Right ventricle myocardium superior (tissue), 1 donor: Measurements from ENCODE around the gene OLIG1. TPM values are rescaled to one million over a fixed set of nuclear protein-coding genes. Genes with fewer than 3 reads are reported as not detected.

Experiments used
- ATAC-seq: fragments of 200-7000 bp; cut with Tn5 transposase; one replicate; pipeline ENCODE4 v1.9.1; 2020; ENCODE audit warnings: mild to moderate bottlenecking; ENCODE audit not compliant: poor library complexity
- DNase-seq: peaks from one replicate; pipeline ENCODE4 v3.0.0-alpha.2; 2020
- intact Hi-C: fragments of 100-400 bp; cut with DNase I; formaldehyde crosslinking; loops from one replicate; pipeline ENCODE4 v1.11.2; 2022
- long read RNA-seq: library from polyadenylated mRNA; unstranded; transcript quantifications from one replicate; pipeline ENCODE4 v2.0.0, GENCODE V29; 2021
- total RNA-seq: library from RNA; stranded (reverse); fragmentation: NEBNext Ultra II Directional; extraction: Animal tissue kit (Norgen Biotek cat#: 25700); gene quantifications from one replicate; pipeline ENCODE4 v1.2.1, GENCODE V29; 2021
- donor health status: DM: no; HTN: yes; CAD: no; lungs with severe emphysema.

OLIG1 gene
- 0.59 TPM for total RNA-seq
- long read RNA-seq, partial matches to known transcripts = 0 of 2 reads
- long read RNA-seq, other reads (novel, unspliced or antisense) = 0 of 2 reads

- peak; percentile 81 for DNase-seq
- intact Hi-C loops = loop anchor here (10.0 kb wide), 1 partner anchor 105 kb away; no protein-coding TSS in a partner anchor
- ATAC-seq = peak; percentile 97
Measured at GRCh38 chr21:33069994-33070743, at the start of gene OLIG1. Gene OLIG1, plus strand, starts transcription at chr21:33070141. Its CDS starts 106 bp downstream, at chr21:33070247.

DNA sequence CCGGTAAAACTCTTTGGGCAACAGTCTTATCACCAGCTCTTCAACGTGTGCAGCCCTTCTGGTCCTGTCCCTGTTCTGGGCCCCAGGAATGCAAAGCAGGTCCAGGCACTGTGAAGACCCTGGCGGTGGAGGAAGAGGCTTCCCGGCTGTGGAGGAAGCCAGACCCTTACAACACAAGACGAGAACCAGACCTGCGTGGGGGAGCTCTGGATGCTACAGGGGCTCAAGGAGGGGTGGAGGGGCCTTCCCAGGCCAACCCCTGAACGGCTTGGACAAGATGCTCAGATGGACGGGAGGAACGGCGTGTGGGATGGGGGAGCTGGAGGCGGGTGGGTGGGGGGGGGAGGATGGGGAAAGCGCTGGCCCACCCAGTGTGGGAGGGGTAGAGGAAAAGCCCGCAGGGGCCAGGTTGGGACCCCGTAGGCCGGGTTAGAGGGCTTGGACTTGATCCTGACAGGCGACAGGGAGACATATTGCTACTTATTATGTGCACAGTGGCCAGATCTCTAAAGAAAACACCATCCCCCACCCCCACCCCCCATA lies 49.3 kb upstream of the OLIG1 start:
- no peak for ATAC-seq
- no peak for DNase-seq
- intact Hi-C loops = no loop called here

GRCh38 chr21:33021150-33021549 lies 48.8 kb upstream of the OLIG1 start:
- no peak for ATAC-seq
- intact Hi-C loops = no loop called here
- DNase-seq = no peak

GRCh38 chr21:33021667-33022066 lies 48.3 kb upstream of the OLIG1 start:
- DNase-seq = no peak
- intact Hi-C loops = no loop called here
- no peak for ATAC-seq

GRCh38 chr21:33022489-33022827 lies 47.5 kb upstream of the OLIG1 start:
- ATAC-seq (no peak), DNase-seq (no peak)
- intact Hi-C loops = no loop called here

DNA sequence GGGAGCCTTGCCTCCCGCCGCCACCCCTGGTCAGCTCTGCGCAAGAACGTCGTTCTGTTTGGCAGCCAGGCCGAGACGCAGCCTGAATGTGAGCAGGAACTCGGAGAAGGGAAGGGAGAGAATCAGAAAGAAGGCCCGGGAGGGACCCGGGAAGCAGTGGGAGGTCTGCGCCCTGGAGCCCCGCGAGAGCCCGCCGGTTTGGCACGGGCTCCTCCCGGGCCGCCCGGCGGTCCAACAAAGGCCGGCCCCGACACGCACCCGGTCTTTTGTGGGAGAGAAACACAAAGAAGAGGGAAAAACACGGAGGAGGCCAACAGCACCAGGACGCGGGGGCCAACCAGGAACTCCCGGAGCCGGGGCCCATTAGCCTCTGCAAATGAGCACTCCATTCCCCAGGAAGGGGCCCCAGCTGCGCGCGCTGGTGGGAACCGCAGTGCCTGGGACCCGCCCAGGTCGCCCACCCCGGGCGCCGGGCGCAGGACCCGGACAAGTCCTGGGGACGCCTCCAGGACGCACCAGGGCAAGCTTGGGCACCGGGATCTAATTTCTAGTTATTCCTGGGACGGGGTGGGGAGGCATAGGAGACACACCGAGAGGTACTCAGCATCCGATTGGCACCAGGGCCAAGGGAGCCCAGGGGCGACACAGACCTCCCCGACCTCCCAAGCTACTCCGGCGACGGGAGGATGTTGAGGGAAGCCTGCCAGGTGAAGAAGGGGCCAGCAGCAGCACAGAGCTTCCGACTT lies 46.9 kb upstream of the OLIG1 start:
- DNase-seq (no peak), ATAC-seq (no peak)
- intact Hi-C loops = no loop called here

- DNase-seq (no peak), ATAC-seq (no peak)
- intact Hi-C loops = no loop called here
Measured at GRCh38 chr21:33023574-33024200, 46.3 kb upstream of the OLIG1 start.

- DNase-seq = no peak
- intact Hi-C loops = no loop called here
- ATAC-seq = no peak
Measured at GRCh38 chr21:33024201-33025103, 45.5 kb upstream of the OLIG1 start.

GRCh38 chr21:33025106-33025488 lies 44.8 kb upstream of the OLIG1 start:
- ATAC-seq (no peak), DNase-seq (no peak)
- intact Hi-C loops = no loop called here

- intact Hi-C loops = no loop called here
- DNase-seq = no peak
- ATAC-seq = no peak
Measured at GRCh38 chr21:33025489-33026442, 44.2 kb upstream of the OLIG1 start, which contains the start of gene OLIG2. Gene OLIG2, plus strand, starts transcription at chr21:33025935. Its CDS starts 928 bp downstream, at chr21:33026863.

- intact Hi-C loops = no loop called here
- no peak for ATAC-seq
- DNase-seq = no peak
Measured at GRCh38 chr21:33026443-33026858, 43.5 kb upstream of the OLIG1 start.

GRCh38 chr21:33026878-33027400 lies 43.0 kb upstream of the OLIG1 start:
- ATAC-seq (no peak), DNase-seq (no peak)
- intact Hi-C loops = no loop called here

DNA sequence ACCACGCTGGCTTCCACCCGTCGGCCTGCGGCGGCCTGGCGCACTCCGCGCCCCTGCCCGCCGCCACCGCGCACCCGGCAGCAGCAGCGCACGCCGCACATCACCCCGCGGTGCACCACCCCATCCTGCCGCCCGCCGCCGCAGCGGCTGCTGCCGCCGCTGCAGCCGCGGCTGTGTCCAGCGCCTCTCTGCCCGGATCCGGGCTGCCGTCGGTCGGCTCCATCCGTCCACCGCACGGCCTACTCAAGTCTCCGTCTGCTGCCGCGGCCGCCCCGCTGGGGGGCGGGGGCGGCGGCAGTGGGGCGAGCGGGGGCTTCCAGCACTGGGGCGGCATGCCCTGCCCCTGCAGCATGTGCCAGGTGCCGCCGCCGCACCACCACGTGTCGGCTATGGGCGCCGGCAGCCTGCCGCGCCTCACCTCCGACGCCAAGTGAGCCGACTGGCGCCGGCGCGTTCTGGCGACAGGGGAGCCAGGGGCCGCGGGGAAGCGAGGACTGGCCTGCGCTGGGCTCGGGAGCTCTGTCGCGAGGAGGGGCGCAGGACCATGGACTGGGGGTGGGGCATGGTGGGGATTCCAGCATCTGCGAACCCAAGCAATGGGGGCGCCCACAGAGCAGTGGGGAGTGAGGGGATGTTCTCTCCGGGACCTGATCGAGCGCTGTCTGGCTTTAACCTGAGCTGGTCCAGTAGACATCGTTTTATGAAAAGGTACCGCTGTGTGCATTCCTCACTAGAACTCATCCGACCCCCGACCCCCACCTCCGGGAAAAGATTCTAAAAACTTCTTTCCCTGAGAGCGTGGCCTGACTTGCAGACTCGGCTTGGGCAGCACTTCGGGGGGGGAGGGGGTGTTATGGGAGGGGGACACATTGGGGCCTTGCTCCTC lies 42.3 kb upstream of the OLIG1 start:
- ATAC-seq = no peak
- intact Hi-C loops = no loop called here
- DNase-seq = no peak

DNA sequence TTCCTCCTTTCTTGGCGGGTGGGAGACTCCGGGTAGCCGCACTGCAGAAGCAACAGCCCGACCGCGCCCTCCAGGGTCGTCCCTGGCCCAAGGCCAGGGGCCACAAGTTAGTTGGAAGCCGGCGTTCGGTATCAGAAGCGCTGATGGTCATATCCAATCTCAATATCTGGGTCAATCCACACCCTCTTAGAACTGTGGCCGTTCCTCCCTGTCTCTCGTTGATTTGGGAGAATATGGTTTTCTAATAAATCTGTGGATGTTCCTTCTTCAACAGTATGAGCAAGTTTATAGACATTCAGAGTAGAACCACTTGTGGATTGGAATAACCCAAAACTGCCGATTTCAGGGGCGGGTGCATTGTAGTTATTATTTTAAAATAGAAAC lies 41.7 kb upstream of the OLIG1 start:
- ATAC-seq (no peak), DNase-seq (no peak)
- intact Hi-C loops = no loop called here

DNA sequence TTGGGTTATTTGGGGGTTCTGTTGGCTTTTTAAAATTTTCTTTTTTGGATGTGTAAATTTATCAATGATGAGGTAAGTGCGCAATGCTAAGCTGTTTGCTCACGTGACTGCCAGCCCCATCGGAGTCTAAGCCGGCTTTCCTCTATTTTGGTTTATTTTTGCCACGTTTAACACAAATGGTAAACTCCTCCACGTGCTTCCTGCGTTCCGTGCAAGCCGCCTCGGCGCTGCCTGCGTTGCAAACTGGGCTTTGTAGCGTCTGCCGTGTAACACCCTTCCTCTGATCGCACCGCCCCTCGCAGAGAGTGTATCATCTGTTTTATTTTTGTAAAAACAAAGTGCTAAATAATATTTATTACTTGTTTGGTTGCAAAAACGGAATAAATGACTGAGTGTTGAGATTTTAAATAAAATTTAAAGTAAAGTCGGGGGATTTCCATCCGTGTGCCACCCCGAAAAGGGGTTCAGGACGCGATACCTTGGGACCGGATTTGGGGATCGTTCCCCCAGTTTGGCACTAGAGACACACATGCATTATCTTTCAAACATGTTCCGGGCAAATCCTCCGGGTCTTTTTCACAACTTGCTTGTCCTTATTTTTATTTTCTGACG lies 41.1 kb upstream of the OLIG1 start:
- intact Hi-C loops = no loop called here

GRCh38 chr21:33029385-33029921 lies 40.5 kb upstream of the OLIG1 start:
- DNase-seq (no peak), ATAC-seq (no peak)
- intact Hi-C loops = no loop called here

More for the DNA sequence above, 41.1 kb upstream of the OLIG1 start:
- no peak for DNase-seq
- no peak for ATAC-seq
